Gastroesophageal sphincter (tissue), 3 donors: Measurements from ENCODE around the gene THSD4.

Experiments used
- POLR2A ChIP-seq, 2 donors: fragments of 450-650 bp; IDR thresholded peaks; one replicate each; pipeline ENCODE4 v1.6.1; 2017; ENCODE audit warnings: antibody characterized with exemption in 2 of 2, mild to moderate bottlenecking in 2 of 2, moderate library complexity in 1 of 2
- POLR2AphosphoS5 ChIP-seq: sonication (generic); formaldehyde crosslinking; IDR thresholded peaks from one replicate; pipeline ENCODE4 v1.6.1; 2017; ENCODE audit warnings: antibody characterized with exemption
- TF ChIP-seq, protein P1 (sequence below), 4 experiments: fragments of 200-600 bp in 2 of 4; fragments of 450-650 bp in 2 of 4; sonication (generic) in 1 of 4; IDR thresholded peaks; one replicate each; pipeline ENCODE4 v1.5.1; 2017 to 2019; ENCODE audit warnings: antibody characterized with exemption in 4 of 4, mild to moderate bottlenecking in 2 of 4, moderate library complexity in 2 of 4

DNA sequence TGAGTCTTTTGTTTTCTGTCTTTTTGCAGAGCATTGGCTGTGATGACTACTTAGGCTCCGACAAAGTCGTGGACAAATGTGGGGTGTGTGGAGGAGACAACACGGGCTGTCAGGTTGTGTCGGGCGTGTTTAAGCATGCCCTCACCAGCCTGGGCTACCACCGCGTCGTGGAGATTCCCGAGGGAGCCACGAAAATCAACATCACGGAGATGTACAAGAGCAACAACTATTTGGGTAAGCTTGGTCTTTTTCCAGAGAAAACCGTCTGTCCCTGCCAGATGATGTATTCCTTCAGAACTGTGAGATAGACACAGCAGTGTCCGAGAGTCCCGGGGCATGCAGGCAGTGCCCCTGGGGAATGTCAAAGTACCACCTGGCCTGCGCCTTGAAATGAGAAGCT is 545.2 kb downstream of the THSD4 start:
- TF ChIP-seq, protein P1, sequence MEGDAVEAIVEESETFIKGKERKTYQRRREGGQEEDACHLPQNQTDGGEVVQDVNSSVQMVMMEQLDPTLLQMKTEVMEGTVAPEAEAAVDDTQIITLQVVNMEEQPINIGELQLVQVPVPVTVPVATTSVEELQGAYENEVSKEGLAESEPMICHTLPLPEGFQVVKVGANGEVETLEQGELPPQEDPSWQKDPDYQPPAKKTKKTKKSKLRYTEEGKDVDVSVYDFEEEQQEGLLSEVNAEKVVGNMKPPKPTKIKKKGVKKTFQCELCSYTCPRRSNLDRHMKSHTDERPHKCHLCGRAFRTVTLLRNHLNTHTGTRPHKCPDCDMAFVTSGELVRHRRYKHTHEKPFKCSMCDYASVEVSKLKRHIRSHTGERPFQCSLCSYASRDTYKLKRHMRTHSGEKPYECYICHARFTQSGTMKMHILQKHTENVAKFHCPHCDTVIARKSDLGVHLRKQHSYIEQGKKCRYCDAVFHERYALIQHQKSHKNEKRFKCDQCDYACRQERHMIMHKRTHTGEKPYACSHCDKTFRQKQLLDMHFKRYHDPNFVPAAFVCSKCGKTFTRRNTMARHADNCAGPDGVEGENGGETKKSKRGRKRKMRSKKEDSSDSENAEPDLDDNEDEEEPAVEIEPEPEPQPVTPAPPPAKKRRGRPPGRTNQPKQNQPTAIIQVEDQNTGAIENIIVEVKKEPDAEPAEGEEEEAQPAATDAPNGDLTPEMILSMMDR (IDR thresholded peaks at IDR 0.05) = no peak
- TF ChIP-seq POLR2A (IDR thresholded peaks at IDR 0.05) = no peak
- TF ChIP-seq POLR2AphosphoS5 = no peak
